ENCODE measurements around the gene WDR72. TPM values are rescaled to one million over a fixed set of nuclear protein-coding genes. Genes with fewer than 3 reads are reported as not detected.

WDR72 gene
- total RNA-seq, 1 donor from 2014 or later: 1.1 TPM

- DNase-seq: no peak
- H3K36me3 Mint-ChIP-seq (ENCODE audit: unreplicated experiment): no peaks in the 10 kb centered on the region
- H3K9me3 Mint-ChIP-seq (ENCODE audit: unreplicated experiment): no peaks in the 10 kb centered on the region
- no peak overlapping the region for H3K4me3 Mint-ChIP-seq (ENCODE audit: unreplicated experiment)
- H3K27me3 Mint-ChIP-seq (ENCODE audit: unreplicated experiment): no peaks in the 10 kb centered on the region
- H3K27ac Mint-ChIP-seq (ENCODE audit: unreplicated experiment): no peak overlapping the region
- TF ChIP-seq CTCF (IDR thresholded peaks at IDR 0.05; ENCODE audit: partially characterized antibody, unreplicated experiment): no peak
- peaks cover 8% of the 10 kb centered on the region for H3K4me1 Mint-ChIP-seq (ENCODE audit: low read depth, unreplicated experiment)
Measured at GRCh38 chr15:53713218-53713617, 46.2 kb downstream of the WDR72 start.

GRCh38 chr15:53710906-53711305 lies 48.6 kb downstream of the WDR72 start:
- DNase-seq: no peak
- no peaks in the 10 kb centered on the region for H3K9me3 Mint-ChIP-seq (ENCODE audit: unreplicated experiment)
- H3K27me3 Mint-ChIP-seq (ENCODE audit: unreplicated experiment): no peaks in the 10 kb centered on the region
- no peaks in the 10 kb centered on the region for H3K36me3 Mint-ChIP-seq (ENCODE audit: unreplicated experiment)
- no peak overlapping the region for H3K4me3 Mint-ChIP-seq (ENCODE audit: unreplicated experiment)
- no peak overlapping the region for H3K27ac Mint-ChIP-seq (ENCODE audit: unreplicated experiment)
- no peak for TF ChIP-seq CTCF (IDR thresholded peaks at IDR 0.05; ENCODE audit: partially characterized antibody, unreplicated experiment)
- peaks cover 7% of the 10 kb centered on the region for H3K4me1 Mint-ChIP-seq (ENCODE audit: low read depth, unreplicated experiment)

- H3K4me3 Mint-ChIP-seq (ENCODE audit: unreplicated experiment): no peak overlapping the region
- no peak for TF ChIP-seq CTCF (IDR thresholded peaks at IDR 0.05; ENCODE audit: partially characterized antibody, unreplicated experiment)
- peaks cover 7% of the 10 kb centered on the region for H3K4me1 Mint-ChIP-seq (ENCODE audit: low read depth, unreplicated experiment)
- H3K9me3 Mint-ChIP-seq (ENCODE audit: unreplicated experiment): no peaks in the 10 kb centered on the region
- no peaks in the 10 kb centered on the region for H3K36me3 Mint-ChIP-seq (ENCODE audit: unreplicated experiment)
- DNase-seq: no peak
- H3K27me3 Mint-ChIP-seq (ENCODE audit: unreplicated experiment): no peaks in the 10 kb centered on the region
- no peak overlapping the region for H3K27ac Mint-ChIP-seq (ENCODE audit: unreplicated experiment)
Measured at GRCh38 chr15:53709821-53710220, 49.6 kb downstream of the WDR72 start.

- Mint-ChIP-seq H3K27ac (ENCODE audit: unreplicated experiment) (no peak overlapping the region), H3K4me1 (ENCODE audit: low read depth, unreplicated experiment) (no peaks in the 10 kb centered on the region), H3K36me3 (ENCODE audit: unreplicated experiment) (no peaks in the 10 kb centered on the region), H3K4me3 (ENCODE audit: unreplicated experiment) (no peak overlapping the region), H3K9me3 (ENCODE audit: unreplicated experiment) (no peaks in the 10 kb centered on the region), H3K27me3 (ENCODE audit: unreplicated experiment) (no peaks in the 10 kb centered on the region)
- no peak for DNase-seq
- TF ChIP-seq CTCF (IDR thresholded peaks at IDR 0.05; ENCODE audit: partially characterized antibody, unreplicated experiment): no peak
Measured at GRCh38 chr15:53695365-53695764, 64.1 kb downstream of the WDR72 start.

GRCh38 chr15:53694476-53694874 lies 65.0 kb downstream of the WDR72 start:
- TF ChIP-seq CTCF (IDR thresholded peaks at IDR 0.05; ENCODE audit: partially characterized antibody, unreplicated experiment): no peak
- Mint-ChIP-seq H3K4me1 (ENCODE audit: low read depth, unreplicated experiment) (no peaks in the 10 kb centered on the region), H3K9me3 (ENCODE audit: unreplicated experiment) (no peaks in the 10 kb centered on the region), H3K27me3 (ENCODE audit: unreplicated experiment) (no peaks in the 10 kb centered on the region), H3K27ac (ENCODE audit: unreplicated experiment) (no peak overlapping the region), H3K36me3 (ENCODE audit: unreplicated experiment) (no peaks in the 10 kb centered on the region), H3K4me3 (ENCODE audit: unreplicated experiment) (no peak overlapping the region)
- DNase-seq: no peak
